GM23338 (cell line): ENCODE data around the gene PTBP3.

Experiments
- CREB1 ChIP-seq: fragments of 250-450 bp; sonication (Bioruptor Pico); IDR thresholded peaks from 2 replicates; pipeline ENCODE4 v1.5.0; 2020; ENCODE audit warnings: low read depth, mild to moderate bottlenecking, moderate library complexity
- EZH2 ChIP-seq: fragments of 200-600 bp; sonication (generic); IDR thresholded peaks from one replicate; pipeline ENCODE4 v1.8.0; 2017; ENCODE audit warnings: antibody characterized with exemption, mild to moderate bottlenecking, low read depth; ENCODE audit not compliant: unreplicated experiment
- EZH2phosphoT487 ChIP-seq: fragments of 200-600 bp; sonication (generic); IDR thresholded peaks from one replicate; pipeline ENCODE4 v1.8.1; 2018; ENCODE audit warnings: antibody characterized with exemption; ENCODE audit not compliant: unreplicated experiment
- POLR2AphosphoS5 ChIP-seq: IDR thresholded peaks from 2 replicates; pipeline ENCODE4 v1.6.1; 2016; ENCODE audit warnings: antibody characterized with exemption, low read depth
- STAT1 ChIP-seq: IDR thresholded peaks from one replicate; pipeline ENCODE4 v1.6.1; 2016; ENCODE audit warnings: antibody characterized with exemption; ENCODE audit not compliant: unreplicated experiment
- TF ChIP-seq, protein P1 (sequence below), 2 experiments: fragments of 200-600 bp in 1 of 2; sonication (generic) in 1 of 2; conservative IDR thresholded peaks; 2 replicates each; pipeline versions ENCODE4 v1.5.1 to v1.6.1; 2016 to 2017; ENCODE audit warnings: antibody characterized with exemption in 2 of 2, low read depth in 2 of 2, mild to moderate bottlenecking in 2 of 2, moderate library complexity in 1 of 2
- TF ChIP-seq, protein P2 (sequence below): IDR thresholded peaks from one replicate; pipeline ENCODE4 v1.6.1; 2018; ENCODE audit warnings: antibody characterized with exemption; ENCODE audit not compliant: unreplicated experiment
- TF ChIP-seq, protein P3 (sequence below): fragments of 250-450 bp; sonication (Bioruptor Pico); IDR thresholded peaks from 2 replicates; pipeline ENCODE4 v1.5.0; 2020; ENCODE audit warnings: mild to moderate bottlenecking, moderate library complexity

DNA sequence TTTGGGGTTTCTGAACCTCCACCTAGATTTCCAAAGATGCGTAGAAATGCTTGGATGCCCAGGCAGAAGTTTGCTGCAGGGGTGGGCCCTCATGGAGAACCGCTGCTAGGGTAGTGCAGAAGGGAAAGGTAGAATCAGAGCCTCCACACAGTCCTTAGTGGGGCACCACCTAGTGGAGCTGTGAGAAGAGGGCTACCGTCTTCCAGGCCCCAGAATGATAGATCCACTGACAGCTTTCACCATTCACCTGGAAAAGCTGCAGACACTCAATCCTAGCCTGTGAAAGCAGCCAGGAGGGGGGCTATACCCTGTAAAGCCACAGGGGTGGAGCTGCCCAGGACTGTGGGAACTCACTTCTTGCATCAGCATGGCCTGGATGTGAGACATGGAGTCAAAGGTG, 33.2 kb upstream of the PTBP3 start:
- TF ChIP-seq EZH2 (no peak), POLR2AphosphoS5 (no peak), STAT1 (no peak), EZH2phosphoT487 (no peak), CREB1 (CRISPR knock-in tag) (no peak)
- TF ChIP-seq, protein P1, sequence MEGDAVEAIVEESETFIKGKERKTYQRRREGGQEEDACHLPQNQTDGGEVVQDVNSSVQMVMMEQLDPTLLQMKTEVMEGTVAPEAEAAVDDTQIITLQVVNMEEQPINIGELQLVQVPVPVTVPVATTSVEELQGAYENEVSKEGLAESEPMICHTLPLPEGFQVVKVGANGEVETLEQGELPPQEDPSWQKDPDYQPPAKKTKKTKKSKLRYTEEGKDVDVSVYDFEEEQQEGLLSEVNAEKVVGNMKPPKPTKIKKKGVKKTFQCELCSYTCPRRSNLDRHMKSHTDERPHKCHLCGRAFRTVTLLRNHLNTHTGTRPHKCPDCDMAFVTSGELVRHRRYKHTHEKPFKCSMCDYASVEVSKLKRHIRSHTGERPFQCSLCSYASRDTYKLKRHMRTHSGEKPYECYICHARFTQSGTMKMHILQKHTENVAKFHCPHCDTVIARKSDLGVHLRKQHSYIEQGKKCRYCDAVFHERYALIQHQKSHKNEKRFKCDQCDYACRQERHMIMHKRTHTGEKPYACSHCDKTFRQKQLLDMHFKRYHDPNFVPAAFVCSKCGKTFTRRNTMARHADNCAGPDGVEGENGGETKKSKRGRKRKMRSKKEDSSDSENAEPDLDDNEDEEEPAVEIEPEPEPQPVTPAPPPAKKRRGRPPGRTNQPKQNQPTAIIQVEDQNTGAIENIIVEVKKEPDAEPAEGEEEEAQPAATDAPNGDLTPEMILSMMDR (conservative IDR thresholded peaks at IDR 0.05; ENCODE audit: low read depth in 2 of 2): peak; percentile 50 to 76
- TF ChIP-seq, protein P2, sequence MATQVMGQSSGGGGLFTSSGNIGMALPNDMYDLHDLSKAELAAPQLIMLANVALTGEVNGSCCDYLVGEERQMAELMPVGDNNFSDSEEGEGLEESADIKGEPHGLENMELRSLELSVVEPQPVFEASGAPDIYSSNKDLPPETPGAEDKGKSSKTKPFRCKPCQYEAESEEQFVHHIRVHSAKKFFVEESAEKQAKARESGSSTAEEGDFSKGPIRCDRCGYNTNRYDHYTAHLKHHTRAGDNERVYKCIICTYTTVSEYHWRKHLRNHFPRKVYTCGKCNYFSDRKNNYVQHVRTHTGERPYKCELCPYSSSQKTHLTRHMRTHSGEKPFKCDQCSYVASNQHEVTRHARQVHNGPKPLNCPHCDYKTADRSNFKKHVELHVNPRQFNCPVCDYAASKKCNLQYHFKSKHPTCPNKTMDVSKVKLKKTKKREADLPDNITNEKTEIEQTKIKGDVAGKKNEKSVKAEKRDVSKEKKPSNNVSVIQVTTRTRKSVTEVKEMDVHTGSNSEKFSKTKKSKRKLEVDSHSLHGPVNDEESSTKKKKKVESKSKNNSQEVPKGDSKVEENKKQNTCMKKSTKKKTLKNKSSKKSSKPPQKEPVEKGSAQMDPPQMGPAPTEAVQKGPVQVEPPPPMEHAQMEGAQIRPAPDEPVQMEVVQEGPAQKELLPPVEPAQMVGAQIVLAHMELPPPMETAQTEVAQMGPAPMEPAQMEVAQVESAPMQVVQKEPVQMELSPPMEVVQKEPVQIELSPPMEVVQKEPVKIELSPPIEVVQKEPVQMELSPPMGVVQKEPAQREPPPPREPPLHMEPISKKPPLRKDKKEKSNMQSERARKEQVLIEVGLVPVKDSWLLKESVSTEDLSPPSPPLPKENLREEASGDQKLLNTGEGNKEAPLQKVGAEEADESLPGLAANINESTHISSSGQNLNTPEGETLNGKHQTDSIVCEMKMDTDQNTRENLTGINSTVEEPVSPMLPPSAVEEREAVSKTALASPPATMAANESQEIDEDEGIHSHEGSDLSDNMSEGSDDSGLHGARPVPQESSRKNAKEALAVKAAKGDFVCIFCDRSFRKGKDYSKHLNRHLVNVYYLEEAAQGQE: no peak
- TF ChIP-seq, protein P3, sequence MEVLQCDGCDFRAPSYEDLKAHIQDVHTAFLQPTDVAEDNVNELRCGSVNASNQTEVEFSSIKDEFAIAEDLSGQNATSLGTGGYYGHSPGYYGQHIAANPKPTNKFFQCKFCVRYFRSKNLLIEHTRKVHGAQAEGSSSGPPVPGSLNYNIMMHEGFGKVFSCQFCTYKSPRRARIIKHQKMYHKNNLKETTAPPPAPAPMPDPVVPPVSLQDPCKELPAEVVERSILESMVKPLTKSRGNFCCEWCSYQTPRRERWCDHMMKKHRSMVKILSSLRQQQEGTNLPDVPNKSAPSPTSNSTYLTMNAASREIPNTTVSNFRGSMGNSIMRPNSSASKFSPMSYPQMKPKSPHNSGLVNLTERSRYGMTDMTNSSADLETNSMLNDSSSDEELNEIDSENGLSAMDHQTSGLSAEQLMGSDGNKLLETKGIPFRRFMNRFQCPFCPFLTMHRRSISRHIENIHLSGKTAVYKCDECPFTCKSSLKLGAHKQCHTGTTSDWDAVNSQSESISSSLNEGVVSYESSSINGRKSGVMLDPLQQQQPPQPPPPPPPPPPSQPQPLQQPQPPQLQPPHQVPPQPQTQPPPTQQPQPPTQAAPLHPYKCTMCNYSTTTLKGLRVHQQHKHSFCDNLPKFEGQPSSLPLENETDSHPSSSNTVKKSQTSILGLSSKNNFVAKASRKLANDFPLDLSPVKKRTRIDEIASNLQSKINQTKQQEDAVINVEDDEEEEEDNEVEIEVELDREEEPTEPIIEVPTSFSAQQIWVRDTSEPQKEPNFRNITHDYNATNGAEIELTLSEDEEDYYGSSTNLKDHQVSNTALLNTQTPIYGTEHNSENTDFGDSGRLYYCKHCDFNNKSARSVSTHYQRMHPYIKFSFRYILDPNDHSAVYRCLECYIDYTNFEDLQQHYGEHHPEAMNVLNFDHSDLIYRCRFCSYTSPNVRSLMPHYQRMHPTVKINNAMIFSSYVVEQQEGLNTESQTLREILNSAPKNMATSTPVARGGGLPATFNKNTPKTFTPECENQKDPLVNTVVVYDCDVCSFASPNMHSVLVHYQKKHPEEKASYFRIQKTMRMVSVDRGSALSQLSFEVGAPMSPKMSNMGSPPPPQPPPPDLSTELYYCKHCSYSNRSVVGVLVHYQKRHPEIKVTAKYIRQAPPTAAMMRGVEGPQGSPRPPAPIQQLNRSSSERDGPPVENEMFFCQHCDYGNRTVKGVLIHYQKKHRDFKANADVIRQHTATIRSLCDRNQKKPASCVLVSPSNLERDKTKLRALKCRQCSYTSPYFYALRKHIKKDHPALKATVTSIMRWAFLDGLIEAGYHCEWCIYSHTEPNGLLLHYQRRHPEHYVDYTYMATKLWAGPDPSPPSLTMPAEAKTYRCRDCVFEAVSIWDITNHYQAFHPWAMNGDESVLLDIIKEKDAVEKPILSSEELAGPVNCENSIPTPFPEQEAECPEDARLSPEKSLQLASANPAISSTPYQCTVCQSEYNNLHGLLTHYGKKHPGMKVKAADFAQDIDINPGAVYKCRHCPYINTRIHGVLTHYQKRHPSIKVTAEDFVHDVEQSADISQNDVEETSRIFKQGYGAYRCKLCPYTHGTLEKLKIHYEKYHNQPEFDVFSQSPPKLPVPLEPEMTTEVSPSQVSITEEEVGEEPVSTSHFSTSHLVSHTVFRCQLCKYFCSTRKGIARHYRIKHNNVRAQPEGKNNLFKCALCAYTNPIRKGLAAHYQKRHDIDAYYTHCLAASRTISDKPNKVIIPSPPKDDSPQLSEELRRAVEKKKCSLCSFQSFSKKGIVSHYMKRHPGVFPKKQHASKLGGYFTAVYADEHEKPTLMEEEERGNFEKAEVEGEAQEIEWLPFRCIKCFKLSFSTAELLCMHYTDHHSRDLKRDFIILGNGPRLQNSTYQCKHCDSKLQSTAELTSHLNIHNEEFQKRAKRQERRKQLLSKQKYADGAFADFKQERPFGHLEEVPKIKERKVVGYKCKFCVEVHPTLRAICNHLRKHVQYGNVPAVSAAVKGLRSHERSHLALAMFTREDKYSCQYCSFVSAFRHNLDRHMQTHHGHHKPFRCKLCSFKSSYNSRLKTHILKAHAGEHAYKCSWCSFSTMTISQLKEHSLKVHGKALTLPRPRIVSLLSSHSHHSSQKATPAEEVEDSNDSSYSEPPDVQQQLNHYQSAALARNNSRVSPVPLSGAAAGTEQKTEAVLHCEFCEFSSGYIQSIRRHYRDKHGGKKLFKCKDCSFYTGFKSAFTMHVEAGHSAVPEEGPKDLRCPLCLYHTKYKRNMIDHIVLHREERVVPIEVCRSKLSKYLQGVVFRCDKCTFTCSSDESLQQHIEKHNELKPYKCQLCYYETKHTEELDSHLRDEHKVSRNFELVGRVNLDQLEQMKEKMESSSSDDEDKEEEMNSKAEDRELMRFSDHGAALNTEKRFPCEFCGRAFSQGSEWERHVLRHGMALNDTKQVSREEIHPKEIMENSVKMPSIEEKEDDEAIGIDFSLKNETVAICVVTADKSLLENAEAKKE (CRISPR knock-in tag): no peak
